ENCODE data around the gene EMILIN1.

Gene EMILIN1

DNA sequence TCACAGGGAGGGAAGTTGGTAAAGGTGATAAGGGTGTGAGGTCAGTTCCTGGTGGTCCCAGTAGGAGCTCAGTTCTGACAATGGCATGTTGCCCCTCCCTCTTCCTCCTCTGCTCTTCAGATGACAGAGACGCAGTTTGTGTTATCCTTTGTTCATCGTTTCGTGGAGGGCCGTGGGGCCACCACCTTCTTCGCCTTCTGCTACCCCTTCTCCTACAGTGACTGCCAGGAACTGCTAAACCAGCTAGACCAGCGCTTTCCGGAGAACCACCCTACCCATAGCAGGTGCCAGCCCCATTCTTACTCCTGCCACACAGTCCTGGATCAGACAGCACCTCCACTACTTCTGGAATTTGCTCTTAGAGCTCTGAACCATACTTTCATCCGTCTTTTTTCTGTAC lies 24.6 kb upstream of the EMILIN1 start:
- Histone ChIP-seq H3K4me1 (ENCODE audit: control insufficient read depth in 5 of 5, insufficient read depth in 5 of 5, low read length in 5 of 5) (peaks cover 3 to 30% (median 21%) of the 10 kb centered on the region in 5 donors), H3K36me3 (ENCODE audit: control insufficient read depth in 5 of 5, insufficient read depth in 5 of 5, low read length in 5 of 5) (peaks cover 12 to 47% (median 41%) of the 10 kb centered on the region in 5 donors), H3K9ac (ENCODE audit: low read length in 5 of 5) (no peak overlapping the region)

DNA sequence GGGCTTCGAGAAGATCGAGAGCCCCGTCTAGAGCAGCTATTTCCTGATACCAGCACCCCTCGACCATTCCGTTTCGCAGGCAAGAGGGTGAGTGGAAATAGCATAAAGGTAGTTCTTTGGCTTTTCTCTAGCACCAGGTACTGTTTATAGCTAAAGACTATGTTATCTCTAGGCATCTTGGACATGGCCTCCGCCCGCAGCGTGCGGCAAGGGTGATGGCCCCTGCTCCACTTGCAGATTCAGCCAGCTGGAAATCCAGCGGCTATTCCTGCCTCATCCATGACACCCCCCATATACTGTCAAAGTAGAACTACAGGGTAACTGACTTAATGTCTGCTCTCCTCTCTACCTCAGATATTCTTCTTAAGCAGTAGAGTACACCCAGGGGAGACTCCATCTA lies 23.7 kb upstream of the EMILIN1 start:
- Histone ChIP-seq H3K9ac (ENCODE audit: low read length in 5 of 5) (no peak overlapping the region), H3K27ac (ENCODE audit: low read depth, low read length) (no peak overlapping the region), H3K9me3 (ENCODE audit: control insufficient read depth in 5 of 5, low read length in 5 of 5) (no peaks in the 10 kb centered on the region), H3K27me3 (ENCODE audit: control insufficient read depth in 5 of 5, insufficient read depth in 4 of 5, low read length in 5 of 5) (no peaks in the 10 kb centered on the region), H3K4me3 (ENCODE audit: low read depth in 1 of 5, low read length in 5 of 5) (no peak overlapping the region), H3K4me1 (ENCODE audit: control insufficient read depth in 5 of 5, insufficient read depth in 5 of 5, low read length in 5 of 5) (peaks cover 6 to 33% (median 25%) of the 10 kb centered on the region in 5 donors), H3K36me3 (ENCODE audit: control insufficient read depth in 5 of 5, insufficient read depth in 5 of 5, low read length in 5 of 5) (peaks cover 12 to 49% (median 47%) of the 10 kb centered on the region in 5 donors)

More for the DNA sequence above, 24.6 kb upstream of the EMILIN1 start:
- Histone ChIP-seq H3K4me3 (ENCODE audit: low read depth in 1 of 5, low read length in 5 of 5) (no peak overlapping the region), H3K9me3 (ENCODE audit: control insufficient read depth in 5 of 5, low read length in 5 of 5) (no peaks in the 10 kb centered on the region), H3K27me3 (ENCODE audit: control insufficient read depth in 5 of 5, insufficient read depth in 4 of 5, low read length in 5 of 5) (no peaks in the 10 kb centered on the region), H3K27ac (ENCODE audit: low read depth, low read length) (no peak overlapping the region)

DNA sequence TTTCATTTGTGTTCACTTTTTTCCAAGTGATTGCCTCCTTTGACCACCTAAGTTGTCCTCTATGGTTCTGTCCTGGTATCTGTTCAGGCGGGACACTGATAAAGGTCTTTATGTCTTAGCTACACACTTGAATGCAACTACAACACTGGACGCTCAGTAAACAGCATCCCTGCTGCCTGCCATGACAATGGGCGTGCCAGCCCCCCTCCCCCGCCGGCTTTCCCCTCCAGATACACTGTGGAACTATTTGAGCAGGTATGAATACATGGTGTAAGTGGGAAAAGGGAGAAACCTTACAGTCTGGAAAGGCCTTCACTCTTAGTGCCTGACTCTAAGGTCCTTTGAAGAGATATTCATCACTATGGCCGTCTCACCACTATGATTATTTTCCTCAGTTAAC lies 21.2 kb upstream of the EMILIN1 start:
- Histone ChIP-seq H3K4me1 (ENCODE audit: control insufficient read depth in 5 of 5, insufficient read depth in 5 of 5, low read length in 5 of 5) (peaks cover 3 to 13% (median 11%) of the 10 kb centered on the region in 5 donors), H3K9me3 (ENCODE audit: control insufficient read depth in 5 of 5, low read length in 5 of 5) (no peaks in the 10 kb centered on the region), H3K9ac (ENCODE audit: low read length in 5 of 5) (no peak overlapping the region), H3K27ac (ENCODE audit: low read depth, low read length) (no peak overlapping the region), H3K36me3 (ENCODE audit: control insufficient read depth in 5 of 5, insufficient read depth in 5 of 5, low read length in 5 of 5) (peaks cover 12 to 54% (median 50%) of the 10 kb centered on the region in 5 donors), H3K27me3 (ENCODE audit: control insufficient read depth in 5 of 5, insufficient read depth in 4 of 5, low read length in 5 of 5) (no peaks in the 10 kb centered on the region), H3K4me3 (ENCODE audit: low read depth in 1 of 5, low read length in 5 of 5) (no peak overlapping the region)

DNA sequence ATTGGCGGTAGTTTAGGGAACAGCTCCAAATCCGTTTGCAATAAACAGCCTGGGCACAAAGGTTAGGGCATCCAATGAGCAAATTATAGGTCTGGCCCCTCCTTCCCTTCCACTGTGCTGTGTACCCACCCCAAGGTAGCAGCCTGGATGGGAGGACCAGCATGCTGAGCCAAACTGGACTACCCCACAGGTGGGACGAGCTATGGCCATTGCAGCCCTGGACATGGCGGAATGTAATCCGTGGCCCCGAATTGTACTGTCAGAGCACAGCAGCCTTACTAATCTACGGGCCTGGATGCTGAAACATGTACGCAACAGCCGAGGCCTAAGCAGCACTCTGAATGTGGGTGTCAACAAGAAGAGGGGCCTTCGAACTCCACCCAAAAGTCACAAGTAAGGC lies 20.2 kb upstream of the EMILIN1 start:
- Histone ChIP-seq H3K36me3 (ENCODE audit: control insufficient read depth in 5 of 5, insufficient read depth in 5 of 5, low read length in 5 of 5) (peaks cover 12 to 59% (median 51%) of the 10 kb centered on the region in 5 donors), H3K4me1 (ENCODE audit: control insufficient read depth in 5 of 5, insufficient read depth in 5 of 5, low read length in 5 of 5) (peaks cover 3 to 9% (median 8%) of the 10 kb centered on the region in 5 donors), H3K27me3 (ENCODE audit: control insufficient read depth in 5 of 5, insufficient read depth in 4 of 5, low read length in 5 of 5) (no peaks in the 10 kb centered on the region), H3K4me3 (ENCODE audit: low read depth in 1 of 5, low read length in 5 of 5) (no peak overlapping the region), H3K9me3 (ENCODE audit: control insufficient read depth in 5 of 5, low read length in 5 of 5) (no peaks in the 10 kb centered on the region), H3K9ac (ENCODE audit: low read length in 5 of 5) (no peak overlapping the region), H3K27ac (ENCODE audit: low read depth, low read length) (no peak overlapping the region)

DNA sequence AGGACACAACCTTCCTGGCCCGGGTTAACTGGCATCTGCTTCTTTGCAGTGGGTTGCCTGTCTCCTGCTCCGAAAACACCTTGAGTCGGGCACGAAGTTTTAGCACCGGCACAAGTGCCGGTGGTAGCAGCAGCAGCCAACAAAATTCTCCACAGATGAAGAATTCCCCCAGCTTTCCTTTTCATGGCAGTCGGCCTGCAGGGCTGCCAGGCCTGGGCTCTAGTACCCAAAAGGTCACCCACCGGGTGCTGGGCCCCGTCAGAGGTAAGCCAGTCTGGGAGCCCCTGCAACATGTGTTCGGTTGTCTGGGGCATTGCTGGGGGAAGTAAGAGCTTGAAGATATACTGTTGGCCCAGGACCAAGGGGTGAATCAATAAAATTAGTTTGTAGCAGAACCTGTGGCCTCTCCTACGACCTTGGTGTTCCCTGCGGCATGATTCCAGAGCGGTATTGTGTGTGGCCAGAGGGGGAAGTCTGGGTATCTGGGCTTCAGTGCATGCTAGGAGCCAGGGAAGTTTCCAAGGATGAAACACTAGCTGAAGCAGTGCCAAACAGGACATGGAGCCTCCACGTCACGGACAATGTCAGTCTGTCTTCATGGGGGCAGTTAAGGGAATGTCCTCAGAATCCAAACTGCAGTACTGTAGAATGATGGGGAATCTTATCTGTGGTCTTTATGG lies 19.1 kb upstream of the EMILIN1 start:
- peak overlapping the region; percentile 46 for H3K27ac ChIP-seq (ENCODE audit: low read depth, low read length)

DNA sequence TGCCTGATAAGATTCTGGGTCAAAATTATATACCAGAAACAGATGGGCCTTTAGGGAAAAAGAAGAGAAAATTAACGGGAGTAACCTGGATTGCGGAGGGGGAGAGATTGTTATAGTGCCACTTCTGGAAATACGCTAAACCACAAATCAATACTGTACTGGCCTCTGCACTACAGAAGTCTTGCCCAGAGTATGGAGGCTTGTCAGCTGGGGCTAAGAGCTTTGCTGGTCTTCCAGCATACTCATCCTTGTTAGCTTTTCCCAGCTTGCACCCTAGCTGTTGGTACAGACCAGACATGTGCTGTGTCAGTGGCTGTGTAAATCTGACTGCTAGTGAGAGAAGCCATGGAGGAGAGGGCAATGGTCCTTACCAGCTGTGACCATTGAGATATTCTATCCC lies 18.1 kb upstream of the EMILIN1 start:
- H3K27ac ChIP-seq (ENCODE audit: low read depth, low read length) = no peak overlapping the region
- H3K4me1 ChIP-seq (ENCODE audit: control insufficient read depth in 5 of 5, insufficient read depth in 5 of 5, low read length in 5 of 5) = peaks cover 3 to 16% (median 12%) of the 10 kb centered on the region in 5 donors
- H3K27me3 ChIP-seq (ENCODE audit: control insufficient read depth in 5 of 5, insufficient read depth in 4 of 5, low read length in 5 of 5) = no peaks in the 10 kb centered on the region
- no peaks in the 10 kb centered on the region for H3K9me3 ChIP-seq (ENCODE audit: control insufficient read depth in 5 of 5, low read length in 5 of 5)
- no peak overlapping the region for H3K4me3 ChIP-seq (ENCODE audit: low read depth in 1 of 5, low read length in 5 of 5)
- H3K9ac ChIP-seq (ENCODE audit: low read length in 5 of 5) = peak overlapping the region in 1 of 5 donors; percentile 7
- peaks cover 8 to 39% (median 36%) of the 10 kb centered on the region in 5 donors for H3K36me3 ChIP-seq (ENCODE audit: control insufficient read depth in 5 of 5, insufficient read depth in 5 of 5, low read length in 5 of 5)

More for the DNA sequence above, 19.1 kb upstream of the EMILIN1 start:
- Histone ChIP-seq H3K4me1 (ENCODE audit: control insufficient read depth in 5 of 5, insufficient read depth in 5 of 5, low read length in 5 of 5) (peaks cover 3 to 16% (median 12%) of the 10 kb centered on the region in 5 donors), H3K9me3 (ENCODE audit: control insufficient read depth in 5 of 5, low read length in 5 of 5) (no peaks in the 10 kb centered on the region), H3K4me3 (ENCODE audit: low read depth in 1 of 5, low read length in 5 of 5) (no peak overlapping the region), H3K36me3 (ENCODE audit: control insufficient read depth in 5 of 5, insufficient read depth in 5 of 5, low read length in 5 of 5) (peaks cover 9 to 49% (median 42%) of the 10 kb centered on the region in 5 donors), H3K9ac (ENCODE audit: low read length in 5 of 5) (peak overlapping the region in 1 of 5 donors; percentile 37), H3K27me3 (ENCODE audit: control insufficient read depth in 5 of 5, insufficient read depth in 4 of 5, low read length in 5 of 5) (no peaks in the 10 kb centered on the region)

DNA sequence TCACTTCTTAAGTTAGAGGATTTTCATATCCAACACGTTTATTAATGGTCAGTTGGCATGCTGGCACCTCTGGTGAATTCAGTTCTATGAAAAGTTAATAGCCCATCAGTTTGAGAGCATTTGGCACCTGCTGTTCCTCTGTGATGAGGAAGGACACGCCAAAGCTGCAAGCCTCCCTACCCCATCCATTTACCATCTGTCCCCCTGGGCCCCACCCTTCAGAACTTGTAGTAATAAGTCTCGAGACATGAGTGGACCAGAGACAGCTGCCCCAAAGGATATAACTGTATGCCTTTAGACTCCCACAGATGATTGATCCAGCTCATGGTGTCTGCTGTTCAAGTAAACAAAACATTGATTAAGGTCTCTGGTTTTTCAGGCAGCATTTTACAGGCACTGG lies 13.3 kb upstream of the EMILIN1 start:
- Histone ChIP-seq H3K9me3 (ENCODE audit: control insufficient read depth in 5 of 5, low read length in 5 of 5) (no peaks in the 10 kb centered on the region), H3K36me3 (ENCODE audit: control insufficient read depth in 5 of 5, insufficient read depth in 5 of 5, low read length in 5 of 5) (peaks cover 11 to 42% (median 33%) of the 10 kb centered on the region in 5 donors), H3K9ac (ENCODE audit: low read length in 5 of 5) (no peak overlapping the region), H3K4me3 (ENCODE audit: low read depth in 1 of 5, low read length in 5 of 5) (no peak overlapping the region), H3K27ac (ENCODE audit: low read depth, low read length) (no peak overlapping the region), H3K27me3 (ENCODE audit: control insufficient read depth in 5 of 5, insufficient read depth in 4 of 5, low read length in 5 of 5) (no peaks in the 10 kb centered on the region), H3K4me1 (ENCODE audit: control insufficient read depth in 5 of 5, insufficient read depth in 5 of 5, low read length in 5 of 5) (peaks cover 2 to 22% (median 21%) of the 10 kb centered on the region in 5 donors)

DNA sequence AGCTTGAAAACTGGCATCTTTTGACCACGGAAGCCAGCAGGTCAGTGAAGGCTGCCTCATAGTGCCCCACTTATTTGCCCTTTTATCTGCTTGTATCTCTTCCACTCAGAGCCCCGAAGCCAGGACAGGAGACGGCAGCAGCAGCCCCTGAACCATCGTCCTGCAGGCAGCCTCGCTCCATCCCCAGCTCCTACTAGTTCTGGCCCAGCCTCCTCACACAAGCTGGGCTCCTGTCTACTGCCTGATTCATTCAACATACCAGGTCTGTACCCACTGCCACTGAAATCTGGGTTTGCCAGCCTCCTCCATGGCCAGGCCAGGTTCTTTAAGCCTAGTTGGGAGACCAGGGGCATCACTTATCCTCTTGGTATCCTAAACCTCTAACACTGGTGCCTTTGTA lies 11.0 kb upstream of the EMILIN1 start:
- H3K9ac ChIP-seq (ENCODE audit: low read length in 5 of 5) = no peak overlapping the region
- H3K9me3 ChIP-seq (ENCODE audit: control insufficient read depth in 5 of 5, low read length in 5 of 5) = no peaks in the 10 kb centered on the region
- no peaks in the 10 kb centered on the region for H3K27me3 ChIP-seq (ENCODE audit: control insufficient read depth in 5 of 5, insufficient read depth in 4 of 5, low read length in 5 of 5)
- no peak overlapping the region for H3K27ac ChIP-seq (ENCODE audit: low read depth, low read length)
- peaks cover 5 to 40% (median 38%) of the 10 kb centered on the region in 5 donors for H3K4me1 ChIP-seq (ENCODE audit: control insufficient read depth in 5 of 5, insufficient read depth in 5 of 5, low read length in 5 of 5)
- H3K36me3 ChIP-seq (ENCODE audit: control insufficient read depth in 5 of 5, insufficient read depth in 5 of 5, low read length in 5 of 5) = peaks cover 11 to 38% (median 29%) of the 10 kb centered on the region in 5 donors
- no peak overlapping the region for H3K4me3 ChIP-seq (ENCODE audit: low read depth in 1 of 5, low read length in 5 of 5)

DNA sequence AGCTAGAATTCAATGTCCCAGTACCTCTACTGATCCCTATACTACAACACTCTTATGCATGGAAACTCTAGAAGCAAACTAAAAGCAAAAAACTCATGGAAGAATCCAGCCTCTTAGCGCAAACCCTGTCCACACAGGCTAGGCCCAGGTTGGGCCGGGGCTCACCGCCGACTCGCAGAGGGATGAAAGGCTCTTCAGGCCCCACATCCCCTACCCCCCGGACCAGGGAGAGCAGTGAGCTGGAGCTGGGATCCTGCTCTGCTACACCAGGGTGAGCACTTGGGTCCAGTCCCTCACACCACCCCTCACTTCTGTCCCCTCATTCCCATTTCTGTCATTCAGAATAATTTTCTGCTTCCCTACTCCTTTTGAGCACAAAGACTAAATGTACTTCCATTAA lies 9.0 kb upstream of the EMILIN1 start:
- Histone ChIP-seq H3K9ac (ENCODE audit: low read length in 5 of 5) (peak overlapping the region in 4 of 5 donors; percentile 86 to 97 (median 92)), H3K27me3 (ENCODE audit: control insufficient read depth in 5 of 5, insufficient read depth in 4 of 5, low read length in 5 of 5) (no peaks in the 10 kb centered on the region), H3K4me3 (ENCODE audit: low read depth in 1 of 5, low read length in 5 of 5) (no peak overlapping the region), H3K27ac (ENCODE audit: low read depth, low read length) (peak overlapping the region; percentile 90), H3K4me1 (ENCODE audit: control insufficient read depth in 5 of 5, insufficient read depth in 5 of 5, low read length in 5 of 5) (peaks cover 5 to 50% (median 39%) of the 10 kb centered on the region in 5 donors), H3K9me3 (ENCODE audit: control insufficient read depth in 5 of 5, low read length in 5 of 5) (no peaks in the 10 kb centered on the region), H3K36me3 (ENCODE audit: control insufficient read depth in 5 of 5, insufficient read depth in 5 of 5, low read length in 5 of 5) (peaks cover 11 to 36% (median 29%) of the 10 kb centered on the region in 5 donors)

DNA sequence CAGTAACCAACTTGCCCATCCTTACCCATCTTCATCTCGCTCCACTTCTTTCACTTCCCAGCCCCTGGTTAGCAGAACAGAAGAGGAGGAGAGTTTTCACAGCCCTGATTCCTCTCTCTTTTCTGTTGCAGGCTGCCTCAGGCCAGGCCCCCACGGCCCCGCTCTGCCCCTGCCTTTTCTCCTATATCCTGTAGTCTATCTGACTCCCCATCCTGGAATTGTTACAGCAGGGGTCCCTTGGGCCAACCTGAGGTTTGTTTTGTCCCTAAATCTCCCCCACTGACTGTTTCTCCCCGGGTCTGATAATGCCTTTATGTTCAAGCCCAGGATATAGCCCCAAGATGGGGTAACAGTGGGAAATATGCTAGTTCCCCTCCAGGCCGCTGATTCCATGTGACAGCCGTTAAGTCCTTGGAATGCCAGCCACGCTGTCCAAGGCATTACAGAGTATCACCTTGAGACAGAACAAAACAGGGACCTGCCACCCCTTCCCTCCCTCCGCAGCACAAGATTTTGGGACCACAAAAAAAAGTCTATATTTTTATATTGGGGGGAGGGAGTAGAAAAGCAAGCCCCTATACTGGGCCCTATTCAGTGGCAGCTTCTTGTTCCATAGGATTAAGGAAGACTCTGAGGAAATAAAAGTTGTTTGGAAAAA lies 8.3 kb upstream of the EMILIN1 start:
- Histone ChIP-seq H3K9me3 (ENCODE audit: control insufficient read depth in 5 of 5, low read length in 5 of 5) (no peaks in the 10 kb centered on the region), H3K27ac (ENCODE audit: low read depth, low read length) (peak overlapping the region; percentile 90), H3K36me3 (ENCODE audit: control insufficient read depth in 5 of 5, insufficient read depth in 5 of 5, low read length in 5 of 5) (peaks cover 11 to 34% (median 29%) of the 10 kb centered on the region in 5 donors), H3K9ac (ENCODE audit: low read length in 5 of 5) (peak overlapping the region; percentile 86 to 97 (median 93)), H3K4me3 (ENCODE audit: low read depth in 1 of 5, low read length in 5 of 5) (peak overlapping the region; percentile 89 to 99 (median 96)), H3K4me1 (ENCODE audit: control insufficient read depth in 5 of 5, insufficient read depth in 5 of 5, low read length in 5 of 5) (peaks cover 5 to 56% (median 43%) of the 10 kb centered on the region in 5 donors), H3K27me3 (ENCODE audit: control insufficient read depth in 5 of 5, insufficient read depth in 4 of 5, low read length in 5 of 5) (no peaks in the 10 kb centered on the region)
